RWPE2 (cell line): Measurements from ENCODE around the gene SGCE.

Experiments used
- ATAC-seq: fragments of 200-7000 bp; cut with Tn5 transposase; 3 replicates; pipeline ENCODE4 v1.9.1; 2021; ENCODE audit warnings: low read depth
- DNase-seq: peaks from one replicate; pipeline ENCODE4 v3.0.0-alpha.2; 2020; ENCODE audit warnings: low spot score
- H3K27ac ChIP-seq: fragments of 450-650 bp; 2 replicates; pipeline ENCODE4 v1.5.1; 2017; ENCODE audit warnings: mild to moderate bottlenecking; ENCODE audit not compliant: poor library complexity, severe bottlenecking
- H3K27me3 ChIP-seq: fragments of 250-450 bp; sonication (Bioruptor Pico); 2 replicates; pipeline ENCODE4 v1.5.1; 2021; ENCODE audit warnings: mild to moderate bottlenecking, moderate library complexity; ENCODE audit not compliant: insufficient read depth, poor library complexity, severe bottlenecking
- H3K36me3 ChIP-seq: fragments of 250-450 bp; sonication (Bioruptor Pico); 2 replicates; pipeline ENCODE4 v1.5.1; 2020; ENCODE audit warnings: low read depth, mild to moderate bottlenecking, moderate library complexity
- H3K4me1 ChIP-seq: fragments of 250-450 bp; sonication (Bioruptor Pico); 2 replicates; pipeline ENCODE4 v1.5.1; 2021; ENCODE audit warnings: mild to moderate bottlenecking, moderate library complexity; ENCODE audit not compliant: insufficient read depth, poor library complexity, severe bottlenecking
- H3K4me3 ChIP-seq: fragments of 250-450 bp; sonication (Bioruptor Pico); 2 replicates; pipeline ENCODE4 v1.5.1; 2021; ENCODE audit warnings: mild to moderate bottlenecking, moderate library complexity; ENCODE audit not compliant: severe bottlenecking
- H3K9me3 ChIP-seq: fragments of 250-450 bp; sonication (Bioruptor Pico); 2 replicates; pipeline ENCODE4 v1.5.1; 2021; ENCODE audit warnings: mild to moderate bottlenecking, moderate library complexity; ENCODE audit not compliant: severe bottlenecking
- TF ChIP-seq, protein P1 (sequence below): fragments of 450-650 bp; IDR thresholded peaks from one replicate; pipeline ENCODE4 v1.5.1; 2017; ENCODE audit warnings: mild to moderate bottlenecking, moderate library complexity; ENCODE audit not compliant: poor library complexity, severe bottlenecking

SGCE gene

DNA sequence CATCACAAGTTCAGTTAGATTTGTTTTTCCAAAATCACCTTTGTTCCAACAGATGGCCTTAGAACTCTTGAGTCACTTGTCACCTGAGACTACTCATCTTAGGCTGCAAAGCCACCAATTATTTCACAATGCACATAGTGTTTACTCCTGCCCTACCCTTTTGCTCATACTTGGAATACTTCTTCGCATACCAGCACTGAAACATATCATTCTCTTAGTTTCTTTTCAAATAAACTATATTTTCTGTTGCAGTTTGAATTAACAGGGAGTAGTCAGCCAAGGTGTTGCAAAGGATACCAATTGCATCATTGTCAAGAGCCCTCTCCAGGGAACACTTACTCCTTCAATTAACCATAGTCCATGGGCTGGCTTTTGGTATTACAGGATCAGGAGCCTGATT is 75.3 kb downstream of the SGCE start:
- no peaks in the 10 kb centered on the region for H3K36me3 ChIP-seq
- DNase-seq: no peak
- ATAC-seq: peak; percentile 57
- H3K27ac ChIP-seq: peak overlapping the region; percentile 23
- H3K9me3 ChIP-seq: no peaks in the 10 kb centered on the region
- H3K4me3 ChIP-seq: no peak overlapping the region
- TF ChIP-seq, protein P1, sequence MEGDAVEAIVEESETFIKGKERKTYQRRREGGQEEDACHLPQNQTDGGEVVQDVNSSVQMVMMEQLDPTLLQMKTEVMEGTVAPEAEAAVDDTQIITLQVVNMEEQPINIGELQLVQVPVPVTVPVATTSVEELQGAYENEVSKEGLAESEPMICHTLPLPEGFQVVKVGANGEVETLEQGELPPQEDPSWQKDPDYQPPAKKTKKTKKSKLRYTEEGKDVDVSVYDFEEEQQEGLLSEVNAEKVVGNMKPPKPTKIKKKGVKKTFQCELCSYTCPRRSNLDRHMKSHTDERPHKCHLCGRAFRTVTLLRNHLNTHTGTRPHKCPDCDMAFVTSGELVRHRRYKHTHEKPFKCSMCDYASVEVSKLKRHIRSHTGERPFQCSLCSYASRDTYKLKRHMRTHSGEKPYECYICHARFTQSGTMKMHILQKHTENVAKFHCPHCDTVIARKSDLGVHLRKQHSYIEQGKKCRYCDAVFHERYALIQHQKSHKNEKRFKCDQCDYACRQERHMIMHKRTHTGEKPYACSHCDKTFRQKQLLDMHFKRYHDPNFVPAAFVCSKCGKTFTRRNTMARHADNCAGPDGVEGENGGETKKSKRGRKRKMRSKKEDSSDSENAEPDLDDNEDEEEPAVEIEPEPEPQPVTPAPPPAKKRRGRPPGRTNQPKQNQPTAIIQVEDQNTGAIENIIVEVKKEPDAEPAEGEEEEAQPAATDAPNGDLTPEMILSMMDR: no peak
- peaks cover 7% of the 10 kb centered on the region for H3K4me1 ChIP-seq
- H3K27me3 ChIP-seq: no peaks in the 10 kb centered on the region

DNA sequence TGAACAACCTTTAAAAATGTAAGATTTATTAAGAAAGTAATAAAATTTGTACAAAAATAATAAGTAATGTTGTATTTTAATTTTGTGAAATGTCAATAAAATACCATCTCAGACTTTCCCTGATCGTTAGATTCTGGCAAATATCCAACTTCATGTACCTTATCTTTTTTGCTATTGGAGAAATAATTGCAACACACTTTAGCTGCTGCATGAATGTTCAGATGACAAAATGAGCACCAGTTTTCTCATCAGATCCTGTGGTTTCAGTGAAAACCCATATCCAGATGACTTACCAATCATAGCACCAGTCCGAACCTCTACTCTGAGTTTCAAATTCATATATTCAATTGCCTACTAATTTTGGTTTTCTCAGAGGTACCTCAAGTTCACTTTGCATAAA is 76.5 kb downstream of the SGCE start:
- no peak for ATAC-seq
- no peak overlapping the region for H3K4me3 ChIP-seq
- H3K27me3 ChIP-seq: no peaks in the 10 kb centered on the region
- 0 out of 2 replicates have a peak, but pooled peaks cover 3% of the 10 kb centered on the region for H3K36me3 ChIP-seq
- H3K9me3 ChIP-seq: no peaks in the 10 kb centered on the region
- TF ChIP-seq, protein P1: no peak
- H3K27ac ChIP-seq: peak overlapping the region; percentile 15
- DNase-seq: no peak
- H3K4me1 ChIP-seq: peaks cover 7% of the 10 kb centered on the region

DNA sequence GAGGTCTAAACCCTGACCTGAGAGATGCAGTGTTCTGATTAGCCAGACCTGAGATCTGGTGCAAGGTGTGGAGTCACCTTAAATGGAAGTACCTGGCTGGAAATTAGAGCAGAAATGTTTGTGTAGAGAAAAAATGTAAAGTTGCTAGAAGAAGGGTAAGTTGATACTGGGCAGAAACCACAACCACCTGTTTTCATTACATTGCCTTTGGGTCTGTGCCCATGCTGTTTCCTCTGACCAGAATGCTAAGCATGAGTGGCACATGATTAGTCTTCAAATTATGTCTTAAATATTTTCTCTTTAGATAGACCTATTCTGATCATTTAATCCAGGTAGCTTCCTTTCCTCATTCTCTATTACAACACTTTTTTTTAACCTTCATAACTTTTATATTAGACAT is 77.3 kb downstream of the SGCE start:
- TF ChIP-seq, protein P1: no peak
- DNase-seq: no peak
- Histone ChIP-seq H3K27me3 (no peaks in the 10 kb centered on the region), H3K9me3 (no peaks in the 10 kb centered on the region), H3K36me3 (0 out of 2 replicates have a peak, but pooled peaks cover 3% of the 10 kb centered on the region), H3K4me3 (no peak overlapping the region), H3K27ac (peak overlapping the region; percentile 15), H3K4me1 (peaks cover 7% of the 10 kb centered on the region)
- ATAC-seq: peak; percentile 84

DNA sequence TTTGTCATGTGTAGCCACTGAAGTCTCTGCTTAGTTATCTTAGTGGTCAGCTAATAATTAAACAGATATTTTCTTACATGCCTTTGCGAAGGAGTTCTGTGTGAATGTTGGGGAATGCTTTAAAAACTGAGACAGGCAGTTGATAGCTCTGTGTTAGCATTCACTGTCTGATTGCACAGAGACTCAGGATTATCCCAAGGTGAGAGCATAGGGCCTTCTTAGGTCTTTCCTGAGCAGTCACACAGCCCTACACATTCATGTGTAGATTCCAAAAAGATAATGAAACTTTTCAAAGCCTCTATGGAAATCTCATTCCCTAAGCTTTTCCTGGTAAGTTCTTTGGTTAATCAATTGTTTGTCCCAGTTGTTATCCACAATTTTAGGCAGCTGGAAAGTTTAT is 78.6 kb downstream of the SGCE start:
- H3K9me3 ChIP-seq: no peaks in the 10 kb centered on the region
- H3K27ac ChIP-seq: no peak overlapping the region
- ATAC-seq (no peak), DNase-seq (no peak)
- TF ChIP-seq, protein P1: no peak
- no peaks in the 10 kb centered on the region for H3K27me3 ChIP-seq
- H3K36me3 ChIP-seq: 0 out of 2 replicates have a peak, but pooled peaks cover 3% of the 10 kb centered on the region
- H3K4me3 ChIP-seq: no peak overlapping the region
- H3K4me1 ChIP-seq: peaks cover 7% of the 10 kb centered on the region

DNA sequence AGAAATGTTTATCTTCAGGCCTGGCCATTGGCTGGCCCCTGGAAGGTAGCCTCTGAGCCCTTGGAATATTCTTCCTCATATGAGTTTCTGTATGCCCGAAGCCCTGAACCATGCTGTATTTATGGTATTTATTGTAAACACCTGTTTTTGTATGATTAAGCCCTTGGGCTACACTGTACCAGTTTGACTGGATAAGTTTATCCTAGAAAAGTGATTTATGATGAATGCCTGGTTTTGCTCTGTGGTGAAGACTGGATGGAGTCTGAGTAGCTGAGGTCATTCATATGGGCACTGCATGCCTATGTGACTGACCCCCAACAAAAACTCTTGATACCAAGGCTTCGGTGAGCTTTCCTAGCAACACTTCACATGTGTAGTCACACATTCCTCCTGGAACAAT is 79.6 kb downstream of the SGCE start:
- no peak for ATAC-seq
- H3K4me1 ChIP-seq: peaks cover 7% of the 10 kb centered on the region
- TF ChIP-seq, protein P1: no peak
- 0 out of 2 replicates have a peak, but pooled peaks cover 3% of the 10 kb centered on the region for H3K36me3 ChIP-seq
- H3K4me3 ChIP-seq: no peak overlapping the region
- H3K9me3 ChIP-seq: no peaks in the 10 kb centered on the region
- no peak overlapping the region for H3K27ac ChIP-seq
- DNase-seq: no peak
- H3K27me3 ChIP-seq: no peaks in the 10 kb centered on the region
